ENCODE results near the gene DHRSX.
"Not testable (repeated sequence)": the region's sequence is repeated elsewhere in the genome, so short reads cannot be mapped to it uniquely, and the experiment has no call there.

DHRSX gene

GRCh38 chrX:2299871-2300270, 200.9 kb downstream of the DHRSX start:
- DNase-seq, result no peak

- no peak for DNase-seq
Observed at GRCh38 chrX:2286731-2287130, 214.0 kb downstream of the DHRSX start.

GRCh38 chrX:2284601-2285000, 216.2 kb downstream of the DHRSX start:
- no peak for DNase-seq

DNA sequence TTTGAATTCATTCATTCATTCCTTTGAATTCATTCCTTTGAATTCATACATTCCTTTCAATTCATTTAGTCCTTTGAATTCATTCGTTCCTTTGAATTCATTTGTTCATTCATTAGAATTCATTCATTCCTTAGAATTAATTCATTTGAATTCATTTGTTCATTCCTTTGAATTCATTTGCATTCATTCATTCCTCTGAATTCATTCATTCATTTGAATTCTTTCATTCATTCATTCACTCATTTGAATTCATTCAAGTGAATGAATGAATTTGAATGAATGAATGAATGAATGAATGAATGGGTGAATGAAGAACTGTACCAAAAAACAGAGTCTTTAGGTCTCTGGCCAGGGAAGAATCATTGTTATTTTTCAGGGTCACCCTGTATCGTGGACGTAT, 216.6 kb downstream of the DHRSX start:
- DNase-seq, result no peak

GRCh38 chrX:2283111-2283859, 217.5 kb downstream of the DHRSX start:
- DNase-seq, result no peak

GRCh38 chrX:2282490-2283090, 218.2 kb downstream of the DHRSX start:
- DNase-seq, result no peak

DNA sequence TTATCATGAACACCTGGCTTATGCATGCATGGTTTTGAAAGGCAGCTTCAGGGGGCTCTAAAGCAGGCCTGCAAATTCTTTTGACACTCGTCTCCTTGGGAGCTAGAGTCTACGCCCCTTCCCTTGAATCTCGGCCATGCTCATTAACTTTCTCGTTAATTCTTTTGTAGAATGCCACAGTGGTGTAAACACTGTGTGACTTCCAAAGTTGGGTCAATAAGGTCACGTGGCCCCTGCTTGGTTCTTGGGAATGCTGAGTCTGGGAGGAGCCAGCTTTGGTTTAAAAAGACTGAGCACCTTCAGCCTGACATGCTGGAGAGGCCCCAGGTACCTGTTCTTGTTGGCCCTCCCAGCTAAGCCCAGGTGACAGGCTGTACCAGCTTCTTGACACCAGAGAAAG, 228.4 kb downstream of the DHRSX start:
- DNase-seq, result no peak

DNA sequence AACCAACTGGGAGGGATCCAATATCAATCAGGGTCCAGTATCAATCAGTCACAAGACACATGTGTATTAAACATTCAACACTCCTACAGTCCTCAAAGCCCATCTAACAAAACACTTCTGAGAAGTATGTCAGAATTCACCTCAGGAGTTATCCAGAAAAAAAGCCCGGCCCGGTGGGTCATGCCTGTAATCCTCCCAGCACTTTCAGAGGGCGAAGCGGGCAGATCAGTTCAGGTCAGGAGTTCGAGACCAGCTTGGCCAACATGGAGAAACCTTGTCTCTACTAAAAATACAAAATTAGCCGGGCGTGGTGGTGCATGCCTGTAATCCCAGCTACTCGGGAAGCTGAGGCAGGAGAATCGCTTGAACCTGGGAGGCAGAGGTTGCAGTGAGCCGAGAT, 229.2 kb downstream of the DHRSX start:
- not testable (repeated sequence) for DNase-seq

DNA sequence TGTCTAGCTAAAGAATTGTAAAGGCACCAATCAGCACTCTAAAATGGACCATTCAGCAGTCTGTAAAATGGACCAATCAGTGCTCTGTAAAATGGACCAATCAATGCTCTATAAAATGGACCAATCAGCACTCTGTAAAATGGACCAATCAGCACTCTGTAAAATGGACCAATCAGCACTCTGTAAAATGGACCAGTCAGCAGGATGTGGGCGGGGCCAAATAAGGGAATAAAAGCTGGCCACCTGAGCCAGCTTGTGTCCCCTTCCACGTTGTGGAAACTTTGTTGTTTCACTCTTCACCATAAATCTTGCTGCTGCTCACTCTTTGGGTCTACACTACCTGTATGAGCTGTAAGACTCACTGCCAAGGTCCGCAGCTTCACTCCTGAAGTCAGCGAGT, 230.0 kb downstream of the DHRSX start:
- DNase-seq, result not testable (repeated sequence)

GRCh38 chrX:2267890-2268289, 232.9 kb downstream of the DHRSX start:
- DNase-seq, result no peak

GRCh38 chrX:2266445-2267349, 234.1 kb downstream of the DHRSX start:
- no peak for DNase-seq

DNA sequence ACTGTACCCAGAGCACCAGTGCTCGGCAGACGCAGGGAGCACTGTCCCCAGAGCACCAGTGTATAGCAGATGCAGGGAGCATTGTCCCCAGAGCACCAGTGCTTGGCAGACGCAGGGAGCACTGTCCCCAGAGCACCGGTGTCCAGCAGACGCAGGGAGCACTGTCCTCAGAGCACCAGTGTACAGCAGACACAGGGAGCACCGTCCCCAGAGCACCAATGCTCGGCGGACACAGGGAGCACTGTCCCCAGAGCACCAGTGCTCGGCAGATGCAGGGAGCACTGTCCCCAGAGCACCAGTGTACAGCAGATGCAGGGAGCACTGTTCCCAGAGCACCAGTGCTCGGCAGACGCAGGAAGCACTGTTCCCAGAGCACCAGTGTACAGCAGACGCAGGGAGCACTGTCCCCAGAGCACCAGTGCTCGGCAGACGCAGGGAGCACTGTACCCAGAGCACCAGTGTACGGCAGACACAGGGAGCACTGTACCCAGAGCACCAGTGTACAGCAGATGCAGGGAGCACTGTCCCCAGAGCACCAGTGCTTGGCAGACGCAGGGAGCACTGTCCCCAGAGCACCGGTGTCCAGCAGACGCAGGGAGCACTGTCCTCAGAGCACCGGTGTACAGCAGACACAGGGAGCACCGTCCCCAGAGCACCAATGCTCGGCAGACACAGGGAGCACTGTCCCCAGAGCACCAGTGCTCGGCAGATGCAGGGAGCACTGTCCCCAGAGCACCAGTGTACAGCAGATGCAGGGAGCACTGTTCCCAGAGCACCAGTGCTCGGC, 234.9 kb downstream of the DHRSX start:
- DNase-seq, result not testable (repeated sequence)

DNA sequence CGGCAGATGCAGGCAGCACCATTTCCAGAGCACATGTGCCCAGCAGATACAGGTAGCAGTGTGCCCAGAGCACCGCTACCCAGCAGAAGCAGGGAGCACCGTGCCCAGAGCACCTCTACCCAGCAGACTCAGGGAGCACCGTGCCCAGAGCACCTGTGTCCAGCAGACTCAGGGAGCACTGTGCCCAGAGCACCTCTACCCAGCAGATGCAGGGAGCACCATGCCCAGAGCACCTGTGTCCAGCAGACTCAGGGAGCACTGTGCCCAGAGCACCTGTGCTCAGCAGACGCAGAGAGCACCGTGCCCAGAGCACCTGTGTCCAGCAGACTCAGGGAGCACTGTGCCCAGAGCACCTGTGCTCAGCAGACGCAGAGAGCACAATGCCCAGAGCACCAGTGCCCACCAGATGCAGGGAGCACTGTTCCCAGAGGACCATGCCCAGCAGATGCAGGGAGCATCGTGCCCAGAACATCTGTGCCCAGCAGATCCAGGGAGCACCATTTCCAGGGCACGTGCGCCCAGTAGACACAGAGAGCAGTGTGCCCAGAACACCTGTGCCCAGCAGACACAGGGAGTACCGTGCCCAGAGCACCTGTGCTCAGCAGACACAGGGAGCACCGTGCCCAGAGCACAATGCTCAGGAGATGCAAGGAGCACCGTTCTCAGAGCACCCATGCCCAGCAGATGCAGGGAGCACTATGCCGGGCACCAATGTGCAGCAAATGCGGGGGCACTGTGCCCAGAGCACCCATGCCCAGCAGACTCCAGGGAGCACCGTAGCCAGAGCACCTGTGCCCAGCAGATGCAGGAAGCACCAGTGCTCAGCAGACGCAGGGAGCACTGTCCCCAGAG, 236.4 kb downstream of the DHRSX start:
- no peak for DNase-seq

DNA sequence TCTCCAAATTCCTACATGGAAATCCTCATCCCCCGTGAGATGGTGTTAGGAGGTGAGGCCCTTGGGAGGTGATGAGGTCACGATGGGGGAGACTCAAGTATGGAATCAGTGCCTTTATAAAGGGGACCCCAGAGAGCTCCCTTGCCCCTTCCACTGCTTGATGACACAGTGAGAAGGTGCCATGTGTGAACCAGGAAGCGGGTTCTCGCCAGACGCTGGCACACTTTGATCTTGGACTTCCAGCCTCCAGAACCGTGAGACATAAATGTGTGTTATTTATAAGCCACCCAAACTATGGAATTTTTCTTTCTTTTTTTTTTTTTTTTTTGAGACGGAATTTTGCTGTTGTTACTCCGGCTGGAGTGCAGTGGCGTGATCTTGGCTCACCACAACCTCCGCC, 237.6 kb downstream of the DHRSX start:
- no peak for DNase-seq

DNA sequence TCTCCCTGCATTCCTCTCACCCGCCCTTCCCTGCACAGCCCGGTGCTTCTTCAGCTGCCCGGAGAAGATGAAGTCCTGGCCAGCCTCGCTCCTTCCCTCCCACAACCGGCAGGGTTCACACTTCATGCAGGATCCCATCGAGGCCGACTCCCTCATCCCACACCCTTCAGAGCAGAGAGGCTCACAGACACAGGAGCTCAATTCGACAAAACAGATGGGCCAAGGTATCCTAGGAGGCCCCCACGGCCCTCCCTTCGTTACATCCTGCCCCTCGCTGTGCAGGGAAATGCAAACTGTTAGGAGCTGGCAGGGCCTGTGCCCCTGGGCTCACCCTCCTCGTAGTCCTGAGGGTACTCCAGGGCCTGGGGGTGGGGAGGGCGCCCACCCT, 238.1 kb downstream of the DHRSX start:
- DNase-seq, result no peak

DNA sequence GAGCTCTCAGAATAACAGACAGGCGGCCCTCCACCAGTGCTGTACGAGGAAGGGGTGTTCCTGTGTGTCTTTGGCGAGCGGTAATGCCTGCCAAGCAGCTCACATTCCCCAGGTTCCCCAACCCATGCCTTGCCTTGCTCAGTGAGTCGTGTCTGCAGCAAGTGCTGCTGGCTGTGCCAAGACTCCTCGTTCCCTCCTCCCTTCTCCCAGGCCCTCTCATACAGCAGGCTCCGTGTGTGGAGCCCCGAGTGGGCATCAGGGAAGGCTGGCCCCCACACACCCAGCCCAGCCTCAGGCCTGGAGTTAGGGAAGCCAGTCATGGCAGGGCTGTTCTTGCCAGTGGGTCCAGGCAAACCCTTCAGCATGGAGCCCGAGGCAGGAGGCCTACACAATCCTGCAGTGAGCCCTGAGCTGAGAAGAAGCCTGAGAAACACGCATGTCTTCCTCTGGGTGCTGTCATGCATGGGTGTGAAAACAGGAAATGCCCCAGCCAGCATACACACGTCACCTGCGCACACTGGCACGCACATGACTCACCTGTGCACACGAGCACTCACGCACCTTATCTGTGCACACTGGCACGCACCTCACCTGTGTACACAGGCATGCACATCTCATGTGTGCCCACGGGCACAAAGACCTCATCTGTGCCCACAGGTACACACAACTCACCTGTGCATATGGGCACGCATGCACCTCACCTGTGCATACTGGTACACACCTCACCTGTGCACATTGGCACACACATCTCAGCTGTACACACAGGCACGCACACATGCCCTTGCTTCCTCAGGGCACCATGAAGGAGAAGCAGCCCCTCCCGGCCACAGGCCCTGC, 238.7 kb downstream of the DHRSX start:
- no peak for DNase-seq

- DNase-seq, result no peak
Observed at GRCh38 chrX:2252331-2253065, 248.3 kb downstream of the DHRSX start.

GRCh38 chrX:2251211-2251610, 249.6 kb downstream of the DHRSX start:
- no peak for DNase-seq

DNA sequence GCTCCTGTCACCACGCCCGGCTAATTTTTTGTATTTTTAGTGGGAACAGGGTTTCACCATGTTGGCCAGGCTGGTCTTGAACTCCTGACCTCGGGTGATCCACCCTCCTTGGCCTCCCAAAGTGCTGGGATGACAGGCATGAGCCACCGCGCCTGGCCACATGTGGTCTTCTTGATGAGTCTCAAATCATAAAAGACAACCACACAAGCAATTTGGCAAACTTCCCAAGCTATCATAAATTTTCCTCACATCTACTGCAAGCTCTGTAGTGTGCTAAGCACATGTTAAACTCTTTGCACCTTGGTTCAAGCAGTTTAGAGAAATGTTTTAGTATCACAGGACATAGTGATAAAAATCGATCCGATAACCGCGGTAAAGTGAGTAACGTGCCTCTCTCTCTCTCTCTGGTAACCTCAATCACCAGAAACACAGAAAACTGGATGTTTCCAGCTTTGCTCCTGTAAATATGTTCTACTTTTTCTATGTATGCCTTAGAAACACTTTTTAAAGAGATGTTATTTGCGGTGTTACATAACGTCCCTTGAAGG, 256.8 kb downstream of the DHRSX start:
- no peak for DNase-seq

DNA sequence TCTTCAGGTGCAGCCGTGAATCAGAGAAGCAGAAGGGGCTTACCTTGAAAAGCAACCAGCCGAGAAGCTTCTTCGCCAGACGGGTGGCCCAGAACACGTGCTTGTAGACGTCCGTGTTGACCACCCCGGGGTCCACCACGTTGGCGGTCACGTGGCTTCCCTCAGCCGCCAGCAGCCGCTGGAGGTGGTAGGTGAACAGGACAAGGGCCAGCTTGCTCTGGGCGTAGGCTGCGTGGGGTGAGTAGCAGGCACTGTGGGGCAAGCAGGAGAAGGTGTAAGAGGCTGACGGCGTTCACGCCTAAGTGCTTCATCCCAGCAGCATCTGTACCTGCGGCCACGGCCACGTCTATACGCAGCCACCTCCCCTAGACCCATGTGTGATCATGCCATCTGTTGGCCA, 257.8 kb downstream of the DHRSX start:
- no peak for DNase-seq
